ENCODE data around the gene KCNMA1.
"Not testable (repeated sequence)": the region's sequence is repeated elsewhere in the genome, so short reads cannot be mapped to it uniquely, and the experiment has no call there.

The KCNMA1 gene

GRCh38 chr10:77390481-77390891, 247.1 kb downstream of the KCNMA1 start:
- Mint-ChIP-seq H3K4me3 (no peak overlapping the region), H3K27ac (no peak overlapping the region), H3K4me1 (ENCODE audit: low read depth) (peaks cover 3% of the 10 kb centered on the region), H3K9me3 (no peaks in the 10 kb centered on the region), H3K27me3 (ENCODE audit: low read depth) (peaks cover 3% of the 10 kb centered on the region), H3K36me3 (ENCODE audit: low read depth) (no peaks in the 10 kb centered on the region)
- DNase-seq (ENCODE audit: low spot score): no peak

DNA sequence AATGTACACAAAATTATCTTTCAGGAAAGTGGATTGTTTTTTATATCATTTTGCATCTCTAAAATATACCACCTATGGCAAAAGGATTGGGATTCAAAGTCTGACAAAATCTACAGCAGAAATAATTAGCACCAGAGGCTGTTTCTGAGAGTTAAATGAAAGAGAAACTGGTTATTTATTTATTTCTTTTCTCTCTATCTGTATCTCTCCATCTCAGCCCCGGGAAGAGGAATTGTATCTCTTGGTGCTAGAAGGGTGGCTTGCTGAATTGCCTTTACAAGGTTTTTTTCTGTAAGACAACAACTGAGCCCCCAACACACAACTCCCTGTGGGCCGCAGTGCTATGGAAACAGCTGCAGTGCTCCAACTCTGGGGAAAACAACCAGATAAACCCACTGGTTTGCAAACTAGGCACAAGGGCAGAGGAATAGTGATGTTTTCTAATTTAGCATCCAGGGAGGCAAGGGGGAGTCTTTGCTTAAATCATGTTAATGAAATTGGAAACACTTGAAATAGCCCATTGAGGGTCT, 249.0 kb downstream of the KCNMA1 start:
- no peak overlapping the region for H3K27ac Mint-ChIP-seq
- H3K27me3 Mint-ChIP-seq (ENCODE audit: low read depth): peaks cover 3% of the 10 kb centered on the region
- DNase-seq (ENCODE audit: low spot score): no peak
- no peaks in the 10 kb centered on the region for H3K36me3 Mint-ChIP-seq (ENCODE audit: low read depth)
- H3K4me3 Mint-ChIP-seq: no peak overlapping the region
- H3K9me3 Mint-ChIP-seq: no peaks in the 10 kb centered on the region
- peaks cover 3% of the 10 kb centered on the region for H3K4me1 Mint-ChIP-seq (ENCODE audit: low read depth)

GRCh38 chr10:77387701-77388100, 249.9 kb downstream of the KCNMA1 start:
- not testable (repeated sequence) for H3K4me3 Mint-ChIP-seq; H3K27me3 Mint-ChIP-seq (ENCODE audit: low read depth); DNase-seq (ENCODE audit: low spot score); H3K9me3 Mint-ChIP-seq; H3K27ac Mint-ChIP-seq; H3K4me1 Mint-ChIP-seq (ENCODE audit: low read depth); H3K36me3 Mint-ChIP-seq (ENCODE audit: low read depth)

DNA sequence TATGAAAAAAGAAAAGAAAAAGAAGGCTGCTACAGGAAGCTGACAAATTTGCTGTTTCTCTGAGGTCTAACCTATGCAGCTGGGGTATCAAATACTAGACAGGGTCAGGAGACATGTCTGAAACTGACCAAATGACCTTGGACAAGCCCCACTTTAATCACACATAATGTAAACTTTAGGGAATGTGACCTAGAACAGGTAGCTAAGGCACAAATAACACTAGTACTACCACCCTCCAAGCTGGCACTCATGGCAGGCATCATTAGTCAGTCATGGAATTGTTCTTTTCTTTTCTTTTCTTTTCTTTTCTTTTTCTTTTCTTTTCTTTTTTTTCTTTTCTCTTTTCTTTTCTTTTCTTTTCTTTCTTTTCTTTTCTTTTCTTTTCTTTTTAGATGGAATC, 250.4 kb downstream of the KCNMA1 start:
- H3K27ac Mint-ChIP-seq: no peak overlapping the region
- H3K9me3 Mint-ChIP-seq: no peaks in the 10 kb centered on the region
- peaks cover 3% of the 10 kb centered on the region for H3K27me3 Mint-ChIP-seq (ENCODE audit: low read depth)
- H3K36me3 Mint-ChIP-seq (ENCODE audit: low read depth): no peaks in the 10 kb centered on the region
- DNase-seq (ENCODE audit: low spot score): no peak
- H3K4me3 Mint-ChIP-seq: no peak overlapping the region
- H3K4me1 Mint-ChIP-seq (ENCODE audit: low read depth): peaks cover 3% of the 10 kb centered on the region

DNA sequence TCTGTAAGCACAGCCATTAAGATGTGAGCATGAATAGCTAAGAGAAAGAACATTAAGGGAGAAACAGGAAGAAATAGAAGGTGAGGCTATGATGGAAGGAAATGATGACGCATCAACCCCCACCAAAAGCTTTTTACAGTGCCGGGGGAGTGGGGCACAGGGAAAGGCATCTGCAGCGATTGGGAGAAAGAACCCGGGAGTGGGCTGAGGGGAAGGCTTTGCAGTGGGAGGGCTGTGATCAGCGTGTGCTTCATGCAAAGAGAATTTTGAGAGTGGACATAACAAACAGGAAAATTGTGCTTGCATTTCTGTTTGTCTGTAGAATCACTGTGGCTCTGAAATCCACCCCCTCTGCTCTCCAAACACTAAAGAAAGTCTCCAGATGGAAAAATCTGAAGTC, 250.8 kb downstream of the KCNMA1 start:
- H3K4me3 Mint-ChIP-seq: no peak overlapping the region
- H3K36me3 Mint-ChIP-seq (ENCODE audit: low read depth): no peaks in the 10 kb centered on the region
- no peaks in the 10 kb centered on the region for H3K9me3 Mint-ChIP-seq
- H3K27me3 Mint-ChIP-seq (ENCODE audit: low read depth): peaks cover 3% of the 10 kb centered on the region
- no peak for DNase-seq (ENCODE audit: low spot score)
- H3K27ac Mint-ChIP-seq: no peak overlapping the region
- H3K4me1 Mint-ChIP-seq (ENCODE audit: low read depth): peaks cover 3% of the 10 kb centered on the region

- no peak overlapping the region for H3K4me3 Mint-ChIP-seq
- H3K36me3 Mint-ChIP-seq (ENCODE audit: low read depth): no peaks in the 10 kb centered on the region
- H3K27ac Mint-ChIP-seq: no peak overlapping the region
- DNase-seq (ENCODE audit: low spot score): no peak
- peaks cover 3% of the 10 kb centered on the region for H3K27me3 Mint-ChIP-seq (ENCODE audit: low read depth)
- H3K4me1 Mint-ChIP-seq (ENCODE audit: low read depth): peaks cover 3% of the 10 kb centered on the region
- H3K9me3 Mint-ChIP-seq: no peaks in the 10 kb centered on the region
These were observed 251.2 kb downstream of the KCNMA1 start for GRCh38 chr10:77386365-77386764.

GRCh38 chr10:77385315-77385714, 252.3 kb downstream of the KCNMA1 start:
- H3K27ac Mint-ChIP-seq: no peak overlapping the region
- no peak overlapping the region for H3K4me3 Mint-ChIP-seq
- no peak for DNase-seq (ENCODE audit: low spot score)
- peaks cover 3% of the 10 kb centered on the region for H3K4me1 Mint-ChIP-seq (ENCODE audit: low read depth)
- peaks cover 9% of the 10 kb centered on the region for H3K27me3 Mint-ChIP-seq (ENCODE audit: low read depth)
- H3K36me3 Mint-ChIP-seq (ENCODE audit: low read depth): no peaks in the 10 kb centered on the region
- no peaks in the 10 kb centered on the region for H3K9me3 Mint-ChIP-seq

- Mint-ChIP-seq H3K4me3 (no peak overlapping the region), H3K36me3 (ENCODE audit: low read depth) (no peaks in the 10 kb centered on the region), H3K27ac (no peak overlapping the region), H3K4me1 (ENCODE audit: low read depth) (peaks cover 3% of the 10 kb centered on the region), H3K27me3 (ENCODE audit: low read depth) (peaks cover 16% of the 10 kb centered on the region), H3K9me3 (no peaks in the 10 kb centered on the region)
- no peak for DNase-seq (ENCODE audit: low spot score)
These were observed 253.6 kb downstream of the KCNMA1 start for GRCh38 chr10:77383861-77384553.

DNA sequence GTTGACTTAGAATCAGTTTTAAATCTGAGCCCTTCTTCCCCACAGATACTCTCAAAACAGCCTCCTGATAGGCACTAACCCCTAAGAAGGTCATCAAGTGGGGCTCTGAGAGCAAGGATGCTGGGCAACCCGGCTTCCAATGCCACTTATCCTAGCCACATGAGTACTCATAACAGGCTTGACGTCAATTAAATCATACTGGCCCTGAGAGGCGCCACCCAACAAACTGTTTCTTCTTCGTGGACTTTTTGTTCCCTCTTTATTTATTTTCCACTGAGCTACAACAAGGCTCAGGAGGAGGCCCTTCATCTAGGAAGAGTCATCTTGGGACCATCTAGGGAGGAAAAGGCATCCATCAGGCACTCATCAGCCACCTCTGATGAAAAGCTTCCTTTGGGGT, 255.9 kb downstream of the KCNMA1 start:
- peaks cover 2% of the 10 kb centered on the region for H3K4me1 Mint-ChIP-seq (ENCODE audit: low read depth)

DNA sequence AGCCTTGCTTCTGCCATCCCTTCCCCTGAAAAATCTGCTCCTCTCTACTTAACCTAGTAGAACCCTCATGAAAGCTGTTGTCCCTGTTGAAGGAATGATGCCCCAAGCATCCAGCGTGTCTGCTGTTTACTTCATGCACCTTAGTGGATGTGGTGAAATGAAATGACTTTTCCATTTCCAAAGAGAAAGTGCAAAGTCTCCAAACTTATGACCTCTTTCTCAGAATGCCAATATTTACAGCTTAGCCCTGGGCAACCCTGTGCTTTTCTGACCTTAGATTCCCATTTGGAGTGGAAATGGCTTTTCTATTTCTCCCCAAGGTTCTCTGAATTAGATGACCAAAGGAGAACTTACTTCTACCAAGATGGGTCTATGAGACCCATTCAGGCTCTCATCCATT, 256.9 kb downstream of the KCNMA1 start:
- Mint-ChIP-seq H3K9me3 (no peaks in the 10 kb centered on the region), H3K36me3 (ENCODE audit: low read depth) (no peaks in the 10 kb centered on the region), H3K4me3 (no peak overlapping the region), H3K27ac (no peak overlapping the region), H3K4me1 (ENCODE audit: low read depth) (no peaks in the 10 kb centered on the region), H3K27me3 (ENCODE audit: low read depth) (peaks cover 15% of the 10 kb centered on the region)
- DNase-seq (ENCODE audit: low spot score): no peak

More for the DNA sequence above, 255.9 kb downstream of the KCNMA1 start:
- H3K9me3 Mint-ChIP-seq: no peaks in the 10 kb centered on the region
- H3K36me3 Mint-ChIP-seq (ENCODE audit: low read depth): no peaks in the 10 kb centered on the region
- no peak overlapping the region for H3K4me3 Mint-ChIP-seq
- H3K27ac Mint-ChIP-seq: no peak overlapping the region
- H3K27me3 Mint-ChIP-seq (ENCODE audit: low read depth): peaks cover 17% of the 10 kb centered on the region
- no peak for DNase-seq (ENCODE audit: low spot score)

DNA sequence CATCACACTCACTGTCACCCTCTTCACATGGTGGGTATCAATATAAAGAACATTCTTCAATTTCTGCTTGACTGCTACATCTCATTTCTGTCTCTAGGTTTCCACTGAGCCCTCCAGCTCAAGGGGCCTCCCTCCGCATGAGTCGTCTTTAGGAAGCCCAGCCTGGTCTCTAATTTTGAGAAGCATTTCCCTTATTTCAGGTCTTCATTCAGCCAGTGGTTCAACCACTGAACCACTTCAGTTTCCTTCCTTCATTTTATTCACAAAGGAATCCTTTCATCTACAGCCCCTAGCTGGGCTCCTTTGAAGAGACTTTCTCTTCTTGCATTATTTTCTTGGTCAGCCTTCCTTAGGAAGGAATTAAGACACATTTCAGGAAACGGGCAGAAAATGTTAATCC, 257.4 kb downstream of the KCNMA1 start:
- Mint-ChIP-seq H3K27me3 (ENCODE audit: low read depth) (peaks cover 15% of the 10 kb centered on the region), H3K4me3 (no peak overlapping the region), H3K36me3 (ENCODE audit: low read depth) (no peaks in the 10 kb centered on the region), H3K9me3 (no peaks in the 10 kb centered on the region), H3K27ac (no peak overlapping the region), H3K4me1 (ENCODE audit: low read depth) (no peaks in the 10 kb centered on the region)
- DNase-seq (ENCODE audit: low spot score): no peak

DNA sequence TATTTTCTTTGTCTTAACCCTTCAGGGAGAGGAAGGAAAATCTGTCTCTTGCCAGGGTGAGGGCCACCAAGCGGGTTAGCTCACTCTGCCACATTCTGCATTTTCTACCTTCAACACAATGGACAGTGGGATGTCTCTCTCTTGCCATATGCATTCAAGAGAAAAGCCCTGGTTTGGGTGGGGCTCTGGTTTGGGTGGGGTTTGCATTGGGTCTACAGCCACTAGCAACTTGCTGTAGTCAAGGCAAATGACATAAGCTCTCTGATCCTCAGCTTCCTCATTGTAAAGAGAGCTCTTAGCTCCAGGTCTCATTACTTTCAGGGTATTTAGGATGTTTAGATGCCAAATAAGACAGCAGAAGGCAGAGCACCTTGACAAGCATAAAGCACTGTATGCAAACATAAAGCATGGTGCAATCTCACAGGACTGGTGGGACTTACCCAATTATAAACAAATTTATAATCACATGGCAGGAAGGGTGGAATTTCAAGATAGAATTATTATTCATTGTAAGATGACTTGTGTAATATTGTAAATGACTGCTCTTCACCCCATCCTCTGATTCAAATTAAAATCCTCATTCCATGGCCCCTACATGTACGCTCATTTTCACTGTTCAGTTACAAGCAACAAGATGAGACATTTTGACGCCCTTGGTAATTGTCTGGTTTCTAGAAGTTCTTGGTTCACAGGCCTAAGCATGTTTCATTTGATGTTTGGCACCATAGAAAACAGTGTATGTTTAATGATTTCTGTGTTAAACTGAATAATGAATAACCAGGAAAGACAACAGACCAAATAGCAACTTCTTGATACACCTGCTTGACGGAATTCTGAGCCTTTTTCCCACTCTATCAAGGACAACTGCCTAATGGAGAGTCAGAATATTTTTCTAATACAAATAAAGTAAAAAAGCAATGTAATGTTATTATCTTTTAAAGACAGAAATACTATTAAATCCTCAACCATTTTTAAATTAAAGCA, 258.9 kb downstream of the KCNMA1 start:
- DNase-seq (ENCODE audit: low spot score): no peak
- Mint-ChIP-seq H3K9me3 (no peaks in the 10 kb centered on the region), H3K4me1 (ENCODE audit: low read depth) (no peaks in the 10 kb centered on the region), H3K27me3 (ENCODE audit: low read depth) (peaks cover 15% of the 10 kb centered on the region), H3K36me3 (ENCODE audit: low read depth) (no peaks in the 10 kb centered on the region), H3K27ac (no peak overlapping the region), H3K4me3 (no peak overlapping the region)

- no peaks in the 10 kb centered on the region for H3K4me1 Mint-ChIP-seq (ENCODE audit: low read depth)
- DNase-seq (ENCODE audit: low spot score): no peak
- peaks cover 15% of the 10 kb centered on the region for H3K27me3 Mint-ChIP-seq (ENCODE audit: low read depth)
- no peaks in the 10 kb centered on the region for H3K9me3 Mint-ChIP-seq
- no peaks in the 10 kb centered on the region for H3K36me3 Mint-ChIP-seq (ENCODE audit: low read depth)
- no peak overlapping the region for H3K27ac Mint-ChIP-seq
- no peak overlapping the region for H3K4me3 Mint-ChIP-seq
These were observed 259.8 kb downstream of the KCNMA1 start for GRCh38 chr10:77377678-77378352.

DNA sequence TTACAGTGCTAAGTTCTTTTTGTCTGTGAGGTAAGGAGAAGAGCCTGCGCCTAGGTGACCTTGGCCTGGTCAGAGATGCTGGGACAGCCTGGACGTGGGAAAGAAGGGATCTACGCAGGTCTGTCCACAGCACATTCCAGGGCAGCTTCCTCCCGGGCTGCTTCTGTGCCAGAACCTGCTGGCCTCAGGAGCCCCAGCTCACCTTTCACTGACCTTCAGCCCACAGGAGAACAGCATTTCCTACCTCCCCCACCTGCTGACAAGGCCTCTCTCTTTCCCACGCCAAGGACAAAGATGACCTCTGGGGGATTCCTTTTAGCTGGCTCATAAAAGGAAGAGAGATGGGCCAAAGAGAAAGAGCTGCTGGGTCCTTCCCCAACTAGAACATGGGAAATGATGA, 260.6 kb downstream of the KCNMA1 start:
- Mint-ChIP-seq H3K4me3 (no peak overlapping the region), H3K27ac (no peak overlapping the region), H3K9me3 (no peaks in the 10 kb centered on the region), H3K4me1 (ENCODE audit: low read depth) (no peaks in the 10 kb centered on the region), H3K27me3 (ENCODE audit: low read depth) (peaks cover 15% of the 10 kb centered on the region), H3K36me3 (ENCODE audit: low read depth) (no peaks in the 10 kb centered on the region)
- no peak for DNase-seq (ENCODE audit: low spot score)

Data from T-helper 2 cell treated with Interferon-gamma antibody and Interleukin-4, amounts not matched to agents 5 μg/mL and 100 μg/mL, for 36 hours (primary cell).